ENCODE measurements around the gene KCNQ4. TPM values are rescaled to one million over a fixed set of nuclear protein-coding genes. Genes with fewer than 3 reads are reported as not detected.

The KCNQ4 gene
- total RNA-seq, 1 donor from 2014 or later, result 0.76 TPM

DNA sequence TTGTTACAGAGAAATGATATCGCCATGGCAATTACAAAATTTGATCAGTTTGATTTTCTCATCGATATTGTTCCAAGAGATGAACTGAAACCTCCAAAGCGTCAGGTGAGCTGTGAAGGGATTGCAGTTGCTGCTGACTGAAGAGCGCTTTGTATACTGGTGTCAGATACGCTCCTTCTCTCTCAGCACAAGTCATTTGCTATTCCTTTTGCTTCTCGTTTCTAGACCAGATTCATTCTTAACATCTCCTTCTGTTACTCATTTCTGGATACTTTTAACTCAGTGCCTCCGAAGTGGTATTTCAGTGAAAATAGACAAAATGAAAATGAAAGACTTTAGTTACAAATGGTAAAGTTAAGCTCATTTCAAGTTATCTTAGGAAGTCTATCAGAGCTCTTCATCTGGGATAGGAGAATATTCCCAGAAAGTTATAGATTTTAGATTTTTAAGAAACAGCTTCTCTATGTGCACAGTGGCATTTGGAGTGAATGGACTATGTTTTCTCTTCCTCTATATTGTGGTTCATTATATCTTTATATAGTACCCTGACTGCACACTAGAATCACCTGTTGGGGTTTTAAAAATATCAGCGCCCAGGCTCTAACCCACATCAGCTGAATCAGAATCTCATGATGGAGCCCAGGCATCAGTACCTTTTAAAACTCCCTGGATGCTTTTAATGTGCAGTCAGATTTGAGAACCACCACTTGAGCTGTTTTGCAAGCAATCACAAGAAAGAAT is 30.3 kb upstream of the KCNQ4 start:
- no peaks in the 10 kb centered on the region for H3K27me3 Mint-ChIP-seq (ENCODE audit: unreplicated experiment)
- no peaks in the 10 kb centered on the region for H3K9me3 Mint-ChIP-seq (ENCODE audit: unreplicated experiment)
- TF ChIP-seq, protein P1, sequence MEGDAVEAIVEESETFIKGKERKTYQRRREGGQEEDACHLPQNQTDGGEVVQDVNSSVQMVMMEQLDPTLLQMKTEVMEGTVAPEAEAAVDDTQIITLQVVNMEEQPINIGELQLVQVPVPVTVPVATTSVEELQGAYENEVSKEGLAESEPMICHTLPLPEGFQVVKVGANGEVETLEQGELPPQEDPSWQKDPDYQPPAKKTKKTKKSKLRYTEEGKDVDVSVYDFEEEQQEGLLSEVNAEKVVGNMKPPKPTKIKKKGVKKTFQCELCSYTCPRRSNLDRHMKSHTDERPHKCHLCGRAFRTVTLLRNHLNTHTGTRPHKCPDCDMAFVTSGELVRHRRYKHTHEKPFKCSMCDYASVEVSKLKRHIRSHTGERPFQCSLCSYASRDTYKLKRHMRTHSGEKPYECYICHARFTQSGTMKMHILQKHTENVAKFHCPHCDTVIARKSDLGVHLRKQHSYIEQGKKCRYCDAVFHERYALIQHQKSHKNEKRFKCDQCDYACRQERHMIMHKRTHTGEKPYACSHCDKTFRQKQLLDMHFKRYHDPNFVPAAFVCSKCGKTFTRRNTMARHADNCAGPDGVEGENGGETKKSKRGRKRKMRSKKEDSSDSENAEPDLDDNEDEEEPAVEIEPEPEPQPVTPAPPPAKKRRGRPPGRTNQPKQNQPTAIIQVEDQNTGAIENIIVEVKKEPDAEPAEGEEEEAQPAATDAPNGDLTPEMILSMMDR (IDR thresholded peaks at IDR 0.05; ENCODE audit: partially characterized antibody, unreplicated experiment), result no peak
- no peaks in the 10 kb centered on the region for H3K4me1 Mint-ChIP-seq (ENCODE audit: low read depth, unreplicated experiment)
- no peak overlapping the region for H3K27ac Mint-ChIP-seq (ENCODE audit: unreplicated experiment)
- no peak overlapping the region for H3K4me3 Mint-ChIP-seq (ENCODE audit: unreplicated experiment)
- no peak for DNase-seq
- no peaks in the 10 kb centered on the region for H3K36me3 Mint-ChIP-seq (ENCODE audit: unreplicated experiment)

DNA sequence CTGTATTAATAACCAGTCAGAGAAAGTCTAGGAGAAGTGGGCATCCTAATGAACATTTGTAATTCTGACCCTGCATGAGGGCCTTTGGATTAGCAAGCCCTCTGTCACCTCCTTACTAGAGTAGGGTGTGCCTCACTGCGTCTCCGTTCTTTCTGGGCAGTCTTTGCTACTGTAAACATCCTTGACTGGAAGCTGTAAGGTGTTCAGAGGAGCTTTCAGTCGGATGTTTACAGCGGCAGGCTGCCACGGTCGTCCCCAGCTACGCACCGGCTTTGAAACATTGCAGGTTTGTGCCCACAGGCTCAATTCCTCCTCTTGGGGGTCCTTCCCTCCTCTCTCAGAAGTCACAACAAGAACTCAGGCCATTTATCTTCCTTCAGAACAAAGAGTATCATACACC is 29.4 kb upstream of the KCNQ4 start:
- TF ChIP-seq, protein P1 (IDR thresholded peaks at IDR 0.05; ENCODE audit: partially characterized antibody, unreplicated experiment), result no peak
- Mint-ChIP-seq H3K36me3 (ENCODE audit: unreplicated experiment) (no peaks in the 10 kb centered on the region), H3K27ac (ENCODE audit: unreplicated experiment) (no peak overlapping the region), H3K9me3 (ENCODE audit: unreplicated experiment) (no peaks in the 10 kb centered on the region), H3K4me1 (ENCODE audit: low read depth, unreplicated experiment) (no peaks in the 10 kb centered on the region), H3K27me3 (ENCODE audit: unreplicated experiment) (no peaks in the 10 kb centered on the region), H3K4me3 (ENCODE audit: unreplicated experiment) (no peak overlapping the region)
- DNase-seq, result no peak

DNA sequence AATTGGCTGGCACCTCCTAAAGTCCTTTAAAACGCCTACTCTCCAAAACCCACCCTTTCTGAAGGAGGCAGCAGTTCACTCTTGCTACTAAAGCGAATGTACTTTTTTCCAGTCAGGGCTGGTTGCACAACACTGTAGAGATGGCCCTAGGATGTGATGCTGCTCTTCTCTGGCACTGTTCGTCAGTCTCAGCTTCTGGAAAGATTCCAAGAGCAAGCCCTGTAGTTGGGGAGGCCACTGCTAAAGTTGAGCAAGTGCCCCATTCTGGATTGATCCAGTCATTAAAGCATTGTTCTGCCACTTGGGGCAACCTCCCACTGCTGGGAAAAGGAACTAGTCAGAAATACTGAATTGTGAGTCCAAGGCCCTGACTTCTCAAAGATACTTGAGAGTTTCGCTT is 28.5 kb upstream of the KCNQ4 start:
- Mint-ChIP-seq H3K4me1 (ENCODE audit: low read depth, unreplicated experiment) (no peaks in the 10 kb centered on the region), H3K9me3 (ENCODE audit: unreplicated experiment) (no peaks in the 10 kb centered on the region), H3K27me3 (ENCODE audit: unreplicated experiment) (no peaks in the 10 kb centered on the region), H3K27ac (ENCODE audit: unreplicated experiment) (no peak overlapping the region), H3K4me3 (ENCODE audit: unreplicated experiment) (no peak overlapping the region), H3K36me3 (ENCODE audit: unreplicated experiment) (no peaks in the 10 kb centered on the region)
- no peak for DNase-seq
- TF ChIP-seq, protein P1 (IDR thresholded peaks at IDR 0.05; ENCODE audit: partially characterized antibody, unreplicated experiment), result no peak

DNA sequence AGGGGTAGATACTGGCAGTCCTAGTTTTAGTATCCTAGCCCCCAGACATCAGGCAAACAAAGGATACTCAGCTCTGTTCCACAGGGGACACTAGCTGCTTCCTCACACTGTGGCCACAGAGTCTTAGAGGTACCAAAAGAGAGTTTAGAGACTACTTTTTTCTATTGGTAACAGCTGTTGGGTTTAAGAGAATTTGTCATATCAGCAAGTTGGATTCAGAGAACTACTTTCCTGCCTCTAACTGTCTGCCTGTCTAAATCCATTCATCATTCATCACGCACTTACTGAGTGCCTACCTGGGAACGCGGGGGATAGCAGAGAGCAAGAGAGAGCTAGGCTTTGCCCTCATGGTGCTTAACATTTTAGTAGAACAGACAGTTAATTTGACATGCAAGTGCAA is 27.1 kb upstream of the KCNQ4 start:
- Mint-ChIP-seq H3K36me3 (ENCODE audit: unreplicated experiment) (no peaks in the 10 kb centered on the region), H3K9me3 (ENCODE audit: unreplicated experiment) (no peaks in the 10 kb centered on the region), H3K27me3 (ENCODE audit: unreplicated experiment) (no peaks in the 10 kb centered on the region), H3K4me3 (ENCODE audit: unreplicated experiment) (no peak overlapping the region), H3K27ac (ENCODE audit: unreplicated experiment) (no peak overlapping the region), H3K4me1 (ENCODE audit: low read depth, unreplicated experiment) (no peaks in the 10 kb centered on the region)
- TF ChIP-seq, protein P1 (IDR thresholded peaks at IDR 0.05; ENCODE audit: partially characterized antibody, unreplicated experiment), result no peak
- no peak for DNase-seq

DNA sequence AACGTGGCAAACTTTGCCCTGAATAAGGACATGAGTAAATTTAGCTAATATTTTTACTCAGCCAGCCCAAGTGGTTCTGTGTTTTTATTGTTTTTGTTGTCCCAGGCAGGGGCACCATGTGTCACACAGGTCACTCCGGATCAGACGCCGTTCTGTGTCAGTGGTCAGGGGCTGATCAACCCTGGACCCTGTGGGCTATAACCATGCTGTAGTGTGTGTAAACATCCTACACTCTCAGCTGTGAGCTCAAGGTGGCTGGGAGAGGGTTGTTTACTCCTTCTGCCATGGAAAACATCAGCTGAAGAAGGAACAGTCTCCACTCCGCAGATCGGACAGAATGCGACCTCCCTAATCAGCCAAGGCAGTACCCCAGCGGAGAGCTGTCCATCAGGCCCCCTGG is 26.5 kb upstream of the KCNQ4 start:
- Mint-ChIP-seq H3K4me1 (ENCODE audit: low read depth, unreplicated experiment) (no peaks in the 10 kb centered on the region), H3K36me3 (ENCODE audit: unreplicated experiment) (no peaks in the 10 kb centered on the region), H3K27ac (ENCODE audit: unreplicated experiment) (no peak overlapping the region), H3K4me3 (ENCODE audit: unreplicated experiment) (no peak overlapping the region), H3K27me3 (ENCODE audit: unreplicated experiment) (no peaks in the 10 kb centered on the region), H3K9me3 (ENCODE audit: unreplicated experiment) (no peaks in the 10 kb centered on the region)
- TF ChIP-seq, protein P1 (IDR thresholded peaks at IDR 0.05; ENCODE audit: partially characterized antibody, unreplicated experiment), result no peak
- no peak for DNase-seq
